ENCODE results near the gene TP63.

The TP63 gene

GRCh38 chr3:189907803-189908202, 276.6 kb downstream of the TP63 start:
- Mint-ChIP-seq H3K9me3 (no peaks in the 10 kb centered on the region), H3K4me1 (ENCODE audit: low read depth) (no peaks in the 10 kb centered on the region), H3K27me3 (peaks cover 14% of the 10 kb centered on the region), H3K36me3 (ENCODE audit: low read depth) (no peaks in the 10 kb centered on the region), H3K27ac (no peak overlapping the region), H3K4me3 (no peak overlapping the region)
- no peak for DNase-seq

DNA sequence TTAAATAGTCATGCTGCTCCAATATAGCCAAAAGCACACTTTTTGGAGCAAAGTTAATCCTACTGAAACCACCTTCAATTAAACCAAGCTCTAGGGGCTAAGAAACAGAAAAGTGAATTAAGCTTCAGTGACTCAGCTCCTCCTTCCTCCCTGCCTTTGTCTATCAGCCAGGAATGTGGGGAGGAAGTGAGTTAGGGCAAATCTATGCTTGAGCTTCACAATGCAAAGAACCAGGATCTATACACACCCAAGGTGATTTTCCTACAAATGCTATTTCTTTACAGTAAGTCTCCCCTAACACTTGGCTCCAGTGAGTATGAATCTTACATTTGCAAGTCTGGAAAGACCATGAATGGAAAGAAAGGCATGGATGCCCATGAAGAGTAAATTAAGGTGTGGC, 277.5 kb downstream of the TP63 start:
- Mint-ChIP-seq H3K27ac (no peak overlapping the region), H3K36me3 (ENCODE audit: low read depth) (no peaks in the 10 kb centered on the region), H3K9me3 (no peaks in the 10 kb centered on the region), H3K4me1 (ENCODE audit: low read depth) (no peaks in the 10 kb centered on the region), H3K4me3 (no peak overlapping the region), H3K27me3 (peaks cover 17% of the 10 kb centered on the region)
- no peak for DNase-seq

DNA sequence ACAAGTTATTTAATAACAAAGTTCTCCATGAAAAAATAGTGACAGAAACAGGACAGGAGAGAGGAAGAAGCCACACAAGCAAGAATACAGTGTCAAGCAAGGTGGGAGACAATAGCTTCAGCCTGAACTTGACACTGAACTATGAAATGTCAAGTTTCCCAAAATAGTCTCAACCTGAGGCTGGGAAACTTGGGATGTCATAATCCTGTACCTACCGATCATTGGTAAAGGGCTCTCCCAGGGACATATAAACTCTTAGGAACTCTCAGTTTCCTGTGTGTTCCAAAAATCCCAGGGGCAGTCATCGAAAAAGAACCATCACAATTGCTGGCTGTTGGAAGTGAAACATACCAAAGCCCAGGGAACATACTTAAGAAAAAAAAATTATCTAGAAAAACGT, 277.9 kb downstream of the TP63 start:
- H3K9me3 Mint-ChIP-seq: no peaks in the 10 kb centered on the region
- no peak overlapping the region for H3K4me3 Mint-ChIP-seq
- peaks cover 21% of the 10 kb centered on the region for H3K27me3 Mint-ChIP-seq

GRCh38 chr3:189909573-189909972, 278.4 kb downstream of the TP63 start:
- H3K4me1 Mint-ChIP-seq (ENCODE audit: low read depth): peaks cover under 1% of the 10 kb centered on the region
- H3K27ac Mint-ChIP-seq: no peak overlapping the region
- no peaks in the 10 kb centered on the region for H3K9me3 Mint-ChIP-seq
- no peaks in the 10 kb centered on the region for H3K36me3 Mint-ChIP-seq (ENCODE audit: low read depth)
- peaks cover 21% of the 10 kb centered on the region for H3K27me3 Mint-ChIP-seq
- no peak overlapping the region for H3K4me3 Mint-ChIP-seq
- no peak for DNase-seq

More for the DNA sequence above, 277.9 kb downstream of the TP63 start:
- Mint-ChIP-seq H3K27ac (no peak overlapping the region), H3K4me1 (ENCODE audit: low read depth) (no peaks in the 10 kb centered on the region), H3K36me3 (ENCODE audit: low read depth) (no peaks in the 10 kb centered on the region)
- no peak for DNase-seq

DNA sequence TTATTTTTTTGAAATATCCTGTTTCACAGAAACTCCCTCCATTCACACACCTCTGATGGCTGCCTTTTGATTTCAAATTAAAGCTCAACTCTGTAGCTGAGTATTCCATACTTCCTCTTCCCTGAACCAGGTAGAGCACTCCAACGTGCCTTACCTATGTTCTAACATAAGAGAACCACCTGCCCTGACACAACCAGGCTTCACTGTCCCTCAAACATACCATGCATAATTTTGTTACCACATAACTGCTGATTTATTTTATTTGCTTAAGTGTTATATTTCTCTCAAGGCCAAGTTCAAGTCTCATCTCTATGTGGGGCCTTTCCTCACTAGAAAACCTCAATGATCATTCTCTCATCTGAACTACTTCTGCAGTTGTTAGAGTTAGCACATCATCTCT, 279.8 kb downstream of the TP63 start:
- no peak overlapping the region for H3K27ac Mint-ChIP-seq
- peaks cover 8% of the 10 kb centered on the region for H3K4me1 Mint-ChIP-seq (ENCODE audit: low read depth)
- no peaks in the 10 kb centered on the region for H3K36me3 Mint-ChIP-seq (ENCODE audit: low read depth)
- H3K27me3 Mint-ChIP-seq: peaks cover 26% of the 10 kb centered on the region
- no peaks in the 10 kb centered on the region for H3K9me3 Mint-ChIP-seq
- no peak overlapping the region for H3K4me3 Mint-ChIP-seq
- DNase-seq: no peak

- H3K4me1 Mint-ChIP-seq (ENCODE audit: low read depth): peaks cover 8% of the 10 kb centered on the region
- no peak overlapping the region for H3K4me3 Mint-ChIP-seq
- peaks cover 18% of the 10 kb centered on the region for H3K27me3 Mint-ChIP-seq
- no peak overlapping the region for H3K27ac Mint-ChIP-seq
- H3K9me3 Mint-ChIP-seq: no peaks in the 10 kb centered on the region
- no peak for DNase-seq
- H3K36me3 Mint-ChIP-seq (ENCODE audit: low read depth): no peaks in the 10 kb centered on the region
Observed at GRCh38 chr3:189914799-189915198, 283.6 kb downstream of the TP63 start.

GRCh38 chr3:189921770-189922169, 290.6 kb downstream of the TP63 start:
- no peaks in the 10 kb centered on the region for H3K36me3 Mint-ChIP-seq (ENCODE audit: low read depth)
- no peak for DNase-seq
- H3K27ac Mint-ChIP-seq: no peak overlapping the region
- H3K4me1 Mint-ChIP-seq (ENCODE audit: low read depth): no peaks in the 10 kb centered on the region
- peaks cover 13% of the 10 kb centered on the region for H3K27me3 Mint-ChIP-seq
- no peak overlapping the region for H3K4me3 Mint-ChIP-seq
- no peaks in the 10 kb centered on the region for H3K9me3 Mint-ChIP-seq

GRCh38 chr3:189927975-189928895, 297.0 kb downstream of the TP63 start:
- H3K27me3 Mint-ChIP-seq: peaks cover 6% of the 10 kb centered on the region
- H3K9me3 Mint-ChIP-seq: peaks cover 4% of the 10 kb centered on the region
- no peak overlapping the region for H3K4me3 Mint-ChIP-seq
- DNase-seq: no peak
- H3K4me1 Mint-ChIP-seq (ENCODE audit: low read depth): peaks cover 25% of the 10 kb centered on the region
- H3K27ac Mint-ChIP-seq: peak overlapping the region; percentile 93
- H3K36me3 Mint-ChIP-seq (ENCODE audit: low read depth): no peaks in the 10 kb centered on the region

- no peak for DNase-seq
- Mint-ChIP-seq H3K27me3 (peaks cover 13% of the 10 kb centered on the region), H3K27ac (no peak overlapping the region), H3K9me3 (no peaks in the 10 kb centered on the region), H3K4me1 (ENCODE audit: low read depth) (peaks cover 1% of the 10 kb centered on the region), H3K4me3 (no peak overlapping the region), H3K36me3 (ENCODE audit: low read depth) (no peaks in the 10 kb centered on the region)
Observed at GRCh38 chr3:189936201-189936945, 305.2 kb downstream of the TP63 start.

DNA sequence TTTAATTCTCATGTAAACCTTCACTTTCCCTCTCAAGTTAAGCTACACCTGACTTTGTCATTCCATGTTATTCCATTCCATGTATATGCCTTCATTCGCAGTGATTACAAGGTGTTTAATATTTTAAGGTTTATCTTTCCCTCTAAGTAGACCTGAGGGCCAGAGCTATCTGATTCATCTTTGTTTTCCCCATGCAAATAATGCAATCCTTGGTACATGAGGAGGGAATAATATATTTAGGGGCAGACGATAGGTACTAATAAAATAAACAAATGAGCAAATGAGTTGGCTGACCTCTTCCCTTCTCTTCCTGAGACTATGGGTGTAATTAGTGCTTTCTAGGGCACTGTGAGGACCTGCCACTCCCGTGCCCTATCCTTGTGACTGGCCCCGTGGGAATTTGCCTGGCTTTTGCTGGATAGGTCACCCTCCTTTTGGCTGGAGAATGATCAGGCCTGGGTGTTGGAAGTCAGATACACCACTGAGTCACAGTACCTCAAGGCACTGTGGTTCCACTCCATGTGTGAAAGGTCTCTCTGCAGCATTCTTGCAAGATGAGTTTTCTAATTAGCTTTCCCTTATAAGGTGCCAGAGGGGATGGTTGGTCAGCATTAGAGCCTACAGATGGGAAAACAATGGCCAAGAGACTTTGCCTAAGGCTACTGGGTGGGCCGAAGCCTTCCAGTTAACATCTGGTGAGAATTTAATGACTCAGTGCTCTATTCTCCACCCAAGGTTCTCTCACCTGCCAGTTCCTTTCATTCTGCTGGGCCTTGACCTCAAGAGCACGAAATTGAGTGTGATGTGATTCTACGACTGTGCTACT, 306.3 kb downstream of the TP63 start:
- no peak overlapping the region for H3K27ac Mint-ChIP-seq
- H3K27me3 Mint-ChIP-seq: peaks cover 11% of the 10 kb centered on the region
- DNase-seq: no peak
- no peak overlapping the region for H3K4me3 Mint-ChIP-seq
- no peaks in the 10 kb centered on the region for H3K9me3 Mint-ChIP-seq
- peaks cover 7% of the 10 kb centered on the region for H3K4me1 Mint-ChIP-seq (ENCODE audit: low read depth)
- H3K36me3 Mint-ChIP-seq (ENCODE audit: low read depth): no peaks in the 10 kb centered on the region

DNA sequence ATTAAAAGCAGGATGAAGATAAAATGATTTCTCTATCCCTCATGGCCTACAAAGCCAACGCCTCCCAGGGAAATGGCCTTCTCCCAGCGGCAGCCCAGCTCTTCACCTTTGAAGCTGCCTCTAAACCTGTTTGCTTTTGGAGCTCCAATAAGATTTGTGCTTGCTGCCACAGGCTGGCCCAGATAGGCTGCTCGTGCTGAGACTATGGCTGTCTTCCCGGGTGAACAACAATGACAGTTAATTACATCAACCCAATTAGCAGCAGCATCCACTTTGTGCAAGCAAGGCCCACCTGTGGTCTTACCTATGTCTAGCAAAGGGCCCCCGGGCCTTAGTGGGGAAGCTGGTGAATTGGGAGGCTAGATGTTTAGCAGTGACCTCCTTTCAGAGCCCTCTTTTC, 309.9 kb downstream of the TP63 start:
- H3K4me1 Mint-ChIP-seq (ENCODE audit: low read depth): peaks cover 7% of the 10 kb centered on the region
- no peak for DNase-seq
- peaks cover 3% of the 10 kb centered on the region for H3K27me3 Mint-ChIP-seq
- no peak overlapping the region for H3K27ac Mint-ChIP-seq
- H3K9me3 Mint-ChIP-seq: no peaks in the 10 kb centered on the region
- H3K4me3 Mint-ChIP-seq: no peak overlapping the region
- H3K36me3 Mint-ChIP-seq (ENCODE audit: low read depth): no peaks in the 10 kb centered on the region

GRCh38 chr3:189941679-189942078, 310.5 kb downstream of the TP63 start:
- H3K4me3 Mint-ChIP-seq: no peak overlapping the region
- peaks cover 7% of the 10 kb centered on the region for H3K4me1 Mint-ChIP-seq (ENCODE audit: low read depth)
- no peak for DNase-seq
- no peak overlapping the region for H3K27ac Mint-ChIP-seq
- H3K27me3 Mint-ChIP-seq: peaks cover 8% of the 10 kb centered on the region
- H3K36me3 Mint-ChIP-seq (ENCODE audit: low read depth): no peaks in the 10 kb centered on the region
- H3K9me3 Mint-ChIP-seq: no peaks in the 10 kb centered on the region

GRCh38 chr3:189942948-189943347, 311.8 kb downstream of the TP63 start:
- peaks cover 12% of the 10 kb centered on the region for H3K4me1 Mint-ChIP-seq (ENCODE audit: low read depth)
- H3K36me3 Mint-ChIP-seq (ENCODE audit: low read depth): no peaks in the 10 kb centered on the region
- H3K27me3 Mint-ChIP-seq: peaks cover 11% of the 10 kb centered on the region
- no peak for DNase-seq
- H3K27ac Mint-ChIP-seq: no peak overlapping the region
- H3K4me3 Mint-ChIP-seq: no peak overlapping the region
- no peaks in the 10 kb centered on the region for H3K9me3 Mint-ChIP-seq

GRCh38 chr3:189944285-189945145, 313.3 kb downstream of the TP63 start:
- H3K36me3 Mint-ChIP-seq (ENCODE audit: low read depth): no peaks in the 10 kb centered on the region
- peaks cover 11% of the 10 kb centered on the region for H3K27me3 Mint-ChIP-seq
- H3K4me1 Mint-ChIP-seq (ENCODE audit: low read depth): peaks cover 18% of the 10 kb centered on the region
- DNase-seq: no peak
- no peaks in the 10 kb centered on the region for H3K9me3 Mint-ChIP-seq
- H3K27ac Mint-ChIP-seq: no peak overlapping the region
- H3K4me3 Mint-ChIP-seq: no peak overlapping the region
